Kidney epithelial cell (primary cell): Measurements from ENCODE around the gene TXNRD1. TPM values are rescaled to one million over a fixed set of nuclear protein-coding genes. Genes with fewer than 3 reads are reported as not detected.

Experiments
- DNase-seq: peaks from one replicate; pipeline ENCODE4 v3.0.0-alpha.2; 2010; ENCODE audit warnings: low read depth
- H3K27me3 ChIP-seq: 2 replicates; pipeline ENCODE4 v1.6.0; 2011; ENCODE audit warnings: low read length; ENCODE audit not compliant: control insufficient read depth, insufficient read depth
- H3K36me3 ChIP-seq: 2 replicates; pipeline ENCODE4 v1.5.1; 2011; ENCODE audit warnings: low read length; ENCODE audit not compliant: control insufficient read depth, insufficient read depth
- H3K4me3 ChIP-seq: 2 replicates; pipeline ENCODE4 v1.5.1; 2011; ENCODE audit warnings: low read depth, mild to moderate bottlenecking, control low read depth, low read length
- total RNA-seq: library from RNA; depleted of rRNA; stranded (reverse); fragments of >200 nt; gene quantifications from 2 replicates; pipeline ENCODE4 v1.2.3, GENCODE V29; 2015
- TF ChIP-seq, protein P1 (sequence below): IDR thresholded peaks from 2 replicates; pipeline ENCODE4 v1.5.1; 2011; ENCODE audit warnings: mild to moderate bottlenecking, moderate library complexity, low read length, control low read depth, inconsistent platforms; ENCODE audit not compliant: insufficient read depth, poor library complexity, severe bottlenecking

The TXNRD1 gene
- total RNA-seq, 1 donor from 2014 or later = 100 TPM

DNA sequence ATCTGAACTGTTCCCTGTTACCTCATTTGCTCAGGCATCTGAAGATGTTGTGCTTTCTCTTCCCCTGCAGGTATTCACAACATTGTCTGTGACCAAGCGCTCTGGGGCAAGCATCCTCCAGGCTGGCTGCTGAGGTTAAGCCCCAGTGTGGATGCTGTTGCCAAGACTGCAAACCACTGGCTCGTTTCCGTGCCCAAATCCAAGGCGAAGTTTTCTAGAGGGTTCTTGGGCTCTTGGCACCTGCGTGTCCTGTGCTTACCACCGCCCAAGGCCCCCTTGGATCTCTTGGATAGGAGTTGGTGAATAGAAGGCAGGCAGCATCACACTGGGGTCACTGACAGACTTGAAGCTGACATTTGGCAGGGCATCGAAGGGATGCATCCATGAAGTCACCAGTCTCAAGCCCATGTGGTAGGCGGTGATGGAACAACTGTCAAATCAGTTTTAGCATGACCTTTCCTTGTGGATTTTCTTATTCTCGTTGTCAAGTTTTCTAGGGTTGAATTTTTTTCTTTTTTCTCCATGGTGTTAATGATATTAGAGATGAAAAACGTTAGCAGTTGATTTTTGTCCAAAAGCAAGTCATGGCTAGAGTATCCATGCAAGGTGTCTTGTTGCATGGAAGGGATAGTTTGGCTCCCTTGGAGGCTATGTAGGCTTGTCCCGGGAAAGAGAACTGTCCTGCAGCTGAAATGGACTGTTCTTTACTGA, 132.9 kb downstream of the TXNRD1 start:
- TF ChIP-seq, protein P1, sequence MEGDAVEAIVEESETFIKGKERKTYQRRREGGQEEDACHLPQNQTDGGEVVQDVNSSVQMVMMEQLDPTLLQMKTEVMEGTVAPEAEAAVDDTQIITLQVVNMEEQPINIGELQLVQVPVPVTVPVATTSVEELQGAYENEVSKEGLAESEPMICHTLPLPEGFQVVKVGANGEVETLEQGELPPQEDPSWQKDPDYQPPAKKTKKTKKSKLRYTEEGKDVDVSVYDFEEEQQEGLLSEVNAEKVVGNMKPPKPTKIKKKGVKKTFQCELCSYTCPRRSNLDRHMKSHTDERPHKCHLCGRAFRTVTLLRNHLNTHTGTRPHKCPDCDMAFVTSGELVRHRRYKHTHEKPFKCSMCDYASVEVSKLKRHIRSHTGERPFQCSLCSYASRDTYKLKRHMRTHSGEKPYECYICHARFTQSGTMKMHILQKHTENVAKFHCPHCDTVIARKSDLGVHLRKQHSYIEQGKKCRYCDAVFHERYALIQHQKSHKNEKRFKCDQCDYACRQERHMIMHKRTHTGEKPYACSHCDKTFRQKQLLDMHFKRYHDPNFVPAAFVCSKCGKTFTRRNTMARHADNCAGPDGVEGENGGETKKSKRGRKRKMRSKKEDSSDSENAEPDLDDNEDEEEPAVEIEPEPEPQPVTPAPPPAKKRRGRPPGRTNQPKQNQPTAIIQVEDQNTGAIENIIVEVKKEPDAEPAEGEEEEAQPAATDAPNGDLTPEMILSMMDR = no peak
- peaks cover 2% of the 10 kb centered on the region for H3K36me3 ChIP-seq
- no peak overlapping the region for H3K4me3 ChIP-seq
- no peaks in the 10 kb centered on the region for H3K27me3 ChIP-seq
- no peak for DNase-seq

DNA sequence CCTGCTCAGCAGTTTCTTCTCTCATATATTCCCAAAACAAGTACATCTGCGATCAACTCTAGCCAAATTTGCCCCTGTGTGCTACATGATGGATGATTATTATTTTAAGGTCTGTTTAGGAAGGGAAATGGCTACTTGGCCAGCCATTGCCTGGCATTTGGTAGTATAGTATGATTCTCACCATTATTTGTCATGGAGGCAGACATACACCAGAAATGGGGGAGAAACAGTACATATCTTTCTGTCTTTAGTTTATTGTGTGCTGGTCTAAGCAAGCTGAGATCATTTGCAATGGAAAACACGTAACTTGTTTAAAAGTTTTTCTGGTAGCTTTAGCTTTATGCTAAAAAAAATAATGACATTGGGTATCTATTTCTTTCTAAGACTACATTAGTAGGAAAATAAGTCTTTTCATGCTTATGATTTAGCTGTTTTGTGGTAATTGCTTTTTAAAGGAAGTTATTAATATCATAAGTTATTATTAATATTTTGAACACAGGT, 133.5 kb downstream of the TXNRD1 start:
- no peaks in the 10 kb centered on the region for H3K27me3 ChIP-seq
- TF ChIP-seq, protein P1 = no peak
- H3K36me3 ChIP-seq = peaks cover 2% of the 10 kb centered on the region
- no peak overlapping the region for H3K4me3 ChIP-seq
- no peak for DNase-seq

GRCh38 chr12:104350211-104351056, 134.9 kb downstream of the TXNRD1 start:
- H3K4me3 ChIP-seq = no peak overlapping the region
- H3K36me3 ChIP-seq = peaks cover 2% of the 10 kb centered on the region

GRCh38 chr12:104351057-104351983, 135.7 kb downstream of the TXNRD1 start:
- TF ChIP-seq, protein P1 = no peak
- peaks cover 2% of the 10 kb centered on the region for H3K36me3 ChIP-seq
- no peak for DNase-seq
- H3K4me3 ChIP-seq = no peak overlapping the region
- no peaks in the 10 kb centered on the region for H3K27me3 ChIP-seq

More at GRCh38 chr12:104350211-104351056, 134.9 kb downstream of the TXNRD1 start:
- TF ChIP-seq, protein P1 = no peak
- no peak for DNase-seq
- H3K27me3 ChIP-seq = no peaks in the 10 kb centered on the region

DNA sequence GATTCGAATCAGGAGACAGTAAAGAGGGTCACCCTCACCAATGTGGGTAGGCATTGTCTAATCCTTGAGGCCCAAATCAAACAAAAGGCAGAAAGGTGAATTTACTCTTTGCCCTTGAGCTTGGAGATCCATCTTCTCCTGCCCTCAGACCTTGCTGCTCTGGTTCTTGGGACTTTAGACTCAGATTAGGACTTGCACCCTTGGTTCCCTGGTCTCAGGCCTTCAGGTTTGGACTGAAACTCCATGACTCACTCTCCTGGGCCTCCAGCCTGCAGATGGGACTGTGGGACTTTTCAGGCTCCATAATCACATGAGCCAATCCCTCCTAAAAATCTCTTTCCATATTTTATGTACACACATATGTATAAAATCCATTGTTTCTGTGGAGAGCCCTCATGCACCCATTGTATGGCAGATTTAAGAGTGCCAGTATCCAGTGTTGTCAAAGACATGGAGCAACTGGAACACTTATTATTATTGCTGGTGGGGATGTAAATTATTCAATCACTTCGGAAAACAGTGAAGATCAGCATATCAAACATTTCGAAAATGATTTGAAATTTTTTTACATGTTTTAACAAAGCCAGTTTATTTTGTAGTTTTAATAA, 136.6 kb downstream of the TXNRD1 start:
- no peak overlapping the region for H3K4me3 ChIP-seq
- peaks cover 2% of the 10 kb centered on the region for H3K36me3 ChIP-seq
- no peak for DNase-seq
- TF ChIP-seq, protein P1 = no peak
- H3K27me3 ChIP-seq = no peaks in the 10 kb centered on the region
